ENCODE measurements around the gene DKK3.

DKK3 gene

DNA sequence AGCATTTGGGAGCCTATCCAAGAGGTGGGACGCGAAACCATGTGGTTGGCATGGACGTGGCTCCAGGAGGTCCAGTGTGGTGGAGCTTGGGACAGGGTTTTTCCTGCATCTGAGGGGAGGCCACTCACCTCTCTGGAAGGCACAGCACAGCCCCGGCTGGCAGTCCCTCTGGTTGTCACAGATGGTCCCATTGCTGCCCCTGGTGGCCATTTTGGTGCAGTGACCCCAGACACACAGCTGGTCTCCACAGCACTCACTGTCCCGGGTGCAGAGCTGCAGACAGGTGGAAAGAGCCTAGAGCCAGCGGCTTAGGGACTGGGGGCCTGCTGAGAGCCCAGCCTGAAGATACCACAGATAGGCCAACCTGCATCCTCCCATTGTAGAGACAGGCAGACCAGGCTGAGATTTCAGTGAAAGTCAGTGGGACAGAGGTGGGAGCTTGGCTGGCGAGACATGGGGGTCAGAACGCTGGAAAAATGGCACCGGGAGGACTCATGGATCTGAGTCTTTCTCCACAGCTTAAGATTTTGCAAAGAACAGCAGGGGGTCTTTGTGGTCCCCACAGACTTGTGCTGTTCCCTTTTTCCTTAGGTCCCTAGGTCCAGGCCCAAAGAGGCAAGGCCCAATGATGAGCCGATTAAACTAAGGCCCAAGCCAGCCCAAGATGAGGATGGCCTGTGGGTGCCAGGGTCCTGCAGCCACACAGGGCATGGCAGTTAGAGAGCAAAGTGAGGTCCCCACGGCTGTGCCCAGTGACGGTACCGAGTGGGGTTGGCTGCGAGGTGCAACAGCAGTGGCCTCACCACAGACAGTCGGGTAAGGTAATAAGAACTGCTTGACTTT is 41.4 kb downstream of the DKK3 start:
- TF ChIP-seq, protein P1, sequence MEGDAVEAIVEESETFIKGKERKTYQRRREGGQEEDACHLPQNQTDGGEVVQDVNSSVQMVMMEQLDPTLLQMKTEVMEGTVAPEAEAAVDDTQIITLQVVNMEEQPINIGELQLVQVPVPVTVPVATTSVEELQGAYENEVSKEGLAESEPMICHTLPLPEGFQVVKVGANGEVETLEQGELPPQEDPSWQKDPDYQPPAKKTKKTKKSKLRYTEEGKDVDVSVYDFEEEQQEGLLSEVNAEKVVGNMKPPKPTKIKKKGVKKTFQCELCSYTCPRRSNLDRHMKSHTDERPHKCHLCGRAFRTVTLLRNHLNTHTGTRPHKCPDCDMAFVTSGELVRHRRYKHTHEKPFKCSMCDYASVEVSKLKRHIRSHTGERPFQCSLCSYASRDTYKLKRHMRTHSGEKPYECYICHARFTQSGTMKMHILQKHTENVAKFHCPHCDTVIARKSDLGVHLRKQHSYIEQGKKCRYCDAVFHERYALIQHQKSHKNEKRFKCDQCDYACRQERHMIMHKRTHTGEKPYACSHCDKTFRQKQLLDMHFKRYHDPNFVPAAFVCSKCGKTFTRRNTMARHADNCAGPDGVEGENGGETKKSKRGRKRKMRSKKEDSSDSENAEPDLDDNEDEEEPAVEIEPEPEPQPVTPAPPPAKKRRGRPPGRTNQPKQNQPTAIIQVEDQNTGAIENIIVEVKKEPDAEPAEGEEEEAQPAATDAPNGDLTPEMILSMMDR (IDR thresholded peaks at IDR 0.05; ENCODE audit: extremely low read depth, insufficient read depth, missing control alignments), result peak; percentile 92
- peak; percentile 83 for DNase-seq (ENCODE audit: low spot score)
- in situ Hi-C loops (cut with MboI; ENCODE audit: low pct_unique_long_range_greater_than_20kb, low sequenced_read_pairs, unreplicated experiment), result no loop called here

DNA sequence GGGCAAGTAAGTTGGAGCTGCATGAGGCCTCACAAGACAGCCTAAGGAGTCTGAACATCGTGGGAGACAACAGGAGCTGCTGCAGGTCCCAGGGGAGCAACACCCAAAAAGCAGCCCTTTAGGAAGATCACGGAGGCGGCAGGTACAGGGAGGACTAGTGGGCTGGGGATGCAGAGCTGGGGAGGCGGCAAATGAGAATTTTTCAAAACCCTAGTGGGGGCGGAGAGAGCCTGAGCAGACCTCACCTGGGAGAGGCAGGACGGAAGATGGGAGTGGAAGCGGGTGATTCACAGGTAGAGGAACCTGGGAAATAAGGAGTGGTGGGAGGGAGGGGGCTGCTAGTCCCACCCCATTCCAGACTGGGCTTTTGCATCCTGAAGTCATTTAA is 42.1 kb downstream of the DKK3 start:
- TF ChIP-seq, protein P1 (IDR thresholded peaks at IDR 0.05; ENCODE audit: extremely low read depth, insufficient read depth, missing control alignments), result no peak
- peak; percentile 5 for DNase-seq (ENCODE audit: low spot score)
- in situ Hi-C loops (cut with MboI; ENCODE audit: low pct_unique_long_range_greater_than_20kb, low sequenced_read_pairs, unreplicated experiment), result no loop called here

DNA sequence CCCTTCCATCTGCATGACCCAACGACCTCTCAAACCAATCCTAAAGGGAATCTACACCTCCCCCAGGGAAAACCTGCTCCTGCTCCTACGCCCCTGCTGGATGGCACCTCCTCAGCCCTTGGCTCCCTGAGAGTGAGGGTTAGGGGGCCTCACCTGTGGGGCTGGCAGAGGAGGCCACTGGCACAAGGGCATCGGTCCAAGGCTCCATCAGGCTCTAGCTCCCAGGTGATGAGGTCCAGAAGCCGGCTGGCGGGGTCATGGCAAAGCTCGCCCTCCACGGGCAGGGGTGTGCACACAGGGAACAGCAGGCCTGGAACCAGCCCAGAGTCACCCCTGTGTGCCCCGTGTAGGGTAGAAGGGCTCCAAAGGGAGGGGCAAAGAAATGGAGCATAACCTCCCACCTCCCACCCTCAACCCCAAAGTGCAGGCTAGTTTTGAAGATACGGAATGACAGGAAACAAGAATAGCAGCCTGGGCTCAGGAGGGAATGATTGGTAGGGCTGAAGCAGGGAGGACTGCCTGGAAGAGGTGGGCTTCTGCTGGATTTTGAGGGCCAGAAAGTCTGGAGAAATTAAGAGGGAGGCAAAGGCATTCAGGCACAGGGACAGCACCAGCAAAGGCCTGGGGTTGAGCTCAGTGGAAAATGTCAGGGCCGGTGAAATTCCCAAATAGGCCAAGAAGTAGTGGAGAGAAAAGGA is 42.6 kb downstream of the DKK3 start:
- TF ChIP-seq, protein P1 (IDR thresholded peaks at IDR 0.05; ENCODE audit: extremely low read depth, insufficient read depth, missing control alignments), result no peak
- DNase-seq (ENCODE audit: low spot score), result peak; percentile 2
- in situ Hi-C loops (cut with MboI; ENCODE audit: low pct_unique_long_range_greater_than_20kb, low sequenced_read_pairs, unreplicated experiment), result no loop called here

DNA sequence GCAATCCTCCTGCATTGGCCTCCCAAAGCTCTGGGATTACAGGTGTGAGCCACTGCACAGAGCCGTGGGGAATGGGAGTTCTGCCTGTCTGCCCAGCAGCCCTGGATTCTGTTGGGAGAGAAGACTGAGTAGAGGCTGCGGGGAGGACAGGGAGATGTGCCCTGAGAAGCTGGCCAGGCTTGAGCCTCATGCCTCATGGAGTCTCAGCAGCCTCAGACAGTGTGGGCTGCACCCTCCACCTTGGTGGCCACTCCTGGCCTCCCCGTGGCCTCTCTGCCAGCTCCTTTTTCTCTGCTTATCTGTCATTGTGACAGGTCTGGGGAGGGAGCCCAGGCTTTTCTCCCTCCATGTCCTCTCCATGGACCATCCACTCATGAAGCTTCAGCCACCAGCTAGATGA is 43.2 kb downstream of the DKK3 start:
- peak; percentile 2 for DNase-seq (ENCODE audit: low spot score)
- in situ Hi-C loops (cut with MboI; ENCODE audit: low pct_unique_long_range_greater_than_20kb, low sequenced_read_pairs, unreplicated experiment), result no loop called here
- TF ChIP-seq, protein P1 (IDR thresholded peaks at IDR 0.05; ENCODE audit: extremely low read depth, insufficient read depth, missing control alignments), result no peak

DNA sequence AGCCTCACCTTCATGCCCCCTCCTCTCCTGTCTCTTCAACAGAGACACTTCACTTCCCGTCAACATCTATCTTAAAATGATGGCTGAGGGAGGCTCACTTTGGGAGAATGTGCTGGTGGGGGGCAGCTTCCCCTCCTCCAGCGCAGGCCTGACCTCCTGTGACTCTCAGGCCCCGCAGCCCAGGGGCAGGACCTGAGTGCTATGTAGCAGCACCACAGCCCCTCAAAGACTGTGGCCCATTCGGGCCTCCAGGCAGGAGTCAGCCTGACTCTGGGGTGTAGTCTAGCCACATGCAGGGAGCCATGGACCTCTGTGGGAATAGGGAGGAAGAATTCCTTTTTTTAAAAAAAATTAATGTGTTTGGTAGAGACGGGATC is 43.7 kb downstream of the DKK3 start:
- TF ChIP-seq, protein P1 (IDR thresholded peaks at IDR 0.05; ENCODE audit: extremely low read depth, insufficient read depth, missing control alignments), result no peak
- in situ Hi-C loops (cut with MboI; ENCODE audit: low pct_unique_long_range_greater_than_20kb, low sequenced_read_pairs, unreplicated experiment), result no loop called here
- DNase-seq (ENCODE audit: low spot score), result no peak

DNA sequence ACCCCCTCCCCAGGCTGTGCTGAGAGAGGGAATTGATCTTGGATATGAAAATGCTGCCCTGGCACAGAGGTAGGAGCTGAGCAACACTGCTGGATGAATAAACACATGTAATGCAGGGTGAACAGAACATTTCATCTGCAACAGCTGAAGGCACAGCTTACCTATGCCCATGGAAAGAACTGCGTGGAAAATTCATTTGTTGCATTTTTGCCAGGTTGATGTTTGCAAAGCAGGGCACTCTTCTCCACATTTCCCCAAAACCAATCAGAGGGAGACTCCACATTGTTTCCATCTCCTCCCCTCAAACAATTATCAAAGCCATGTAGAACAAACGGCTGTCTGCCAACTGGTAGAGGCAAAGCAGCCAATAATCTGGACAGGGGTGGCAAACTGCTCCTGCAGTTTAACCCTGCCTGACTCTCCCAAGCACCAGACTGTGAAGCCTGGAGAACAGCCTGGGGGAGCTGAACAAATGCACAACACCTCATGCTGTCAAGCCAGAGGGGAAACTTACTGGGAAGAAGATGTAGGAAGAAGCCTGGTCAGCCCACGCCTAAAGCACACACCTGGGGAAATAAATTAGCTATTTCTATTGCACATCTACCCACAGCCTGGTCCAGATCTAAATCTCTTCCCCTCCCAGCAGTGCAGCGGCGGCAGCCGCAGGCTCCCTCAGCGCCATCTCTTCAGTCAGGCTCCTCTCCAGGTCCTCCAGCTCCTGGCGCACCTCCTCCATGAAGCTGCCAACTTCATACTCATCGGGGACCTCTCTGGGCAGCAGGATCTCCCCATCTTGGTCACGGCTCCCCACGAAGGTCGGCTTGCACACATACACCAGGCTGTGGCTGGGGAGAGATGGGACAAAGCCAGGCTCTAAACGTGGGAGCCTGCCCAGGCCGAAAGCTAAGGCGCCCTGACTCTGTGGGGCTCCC is 44.3 kb downstream of the DKK3 start:
- in situ Hi-C loops (cut with MboI; ENCODE audit: low pct_unique_long_range_greater_than_20kb, low sequenced_read_pairs, unreplicated experiment), result no loop called here
- no peak for DNase-seq (ENCODE audit: low spot score)
- TF ChIP-seq, protein P1 (IDR thresholded peaks at IDR 0.05; ENCODE audit: extremely low read depth, insufficient read depth, missing control alignments), result no peak

All from GM13977 (cell line).